Left lobe of liver (tissue), 2 donors: ENCODE measurements around the gene MAP7D1. TPM values are rescaled to one million over a fixed set of nuclear protein-coding genes. Genes with fewer than 3 reads are reported as not detected.

Experiments used
- ATAC-seq: fragments of 200-7000 bp; cut with Tn5 transposase; one replicate; pipeline ENCODE4 v1.9.1; 2020; ENCODE audit warnings: mild to moderate bottlenecking, moderate library complexity
- DNase-seq: peaks from one replicate; pipeline ENCODE4 v3.0.0-alpha.2; 2020; ENCODE audit warnings: low spot score
- total RNA-seq: library from RNA; stranded (reverse); gene quantifications from one replicate; pipeline ENCODE4 v1.2.1, GENCODE V29; 2021
- donor health status: DM: no; HTN: no; CAD: no; lungs with moderate emphysema.
- donor health status: DM: no; HTN: yes; CAD: no.

MAP7D1 gene
- total RNA-seq = 13.3 TPM

GRCh38 chr1:36155408-36156328 is at the start of gene MAP7D1:
MAP7D1 (plus strand) TSS chr1:36156160; CDS start chr1:36156418, 258 bp downstream.
- DNase-seq (peak; percentile 87), ATAC-seq (peak; percentile 87)

- DNase-seq (no peak), ATAC-seq (no peak)
These were observed 49.7 kb upstream of the MAP7D1 start for GRCh38 chr1:36106269-36106668.

DNA sequence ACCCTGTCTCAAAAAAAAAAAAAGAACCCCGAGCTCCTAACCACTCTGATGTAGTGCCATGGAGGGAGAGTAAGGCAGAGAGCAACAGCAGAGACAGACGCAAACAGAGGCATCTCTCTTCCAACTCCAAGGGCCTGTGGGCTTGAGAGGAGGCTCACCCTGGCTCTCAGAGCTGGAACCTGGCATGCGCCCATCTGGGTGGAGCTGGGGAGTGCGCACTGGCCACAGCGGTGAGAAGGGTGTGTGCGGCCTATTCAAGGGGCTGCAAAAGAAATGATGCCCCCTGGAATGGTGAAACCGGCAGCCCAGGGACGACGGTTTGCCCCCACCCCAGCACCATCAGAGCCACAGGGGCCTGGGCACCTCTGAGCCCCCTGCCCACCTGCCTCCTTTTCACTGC is 48.6 kb upstream of the MAP7D1 start:
- DNase-seq (no peak), ATAC-seq (no peak)

DNA sequence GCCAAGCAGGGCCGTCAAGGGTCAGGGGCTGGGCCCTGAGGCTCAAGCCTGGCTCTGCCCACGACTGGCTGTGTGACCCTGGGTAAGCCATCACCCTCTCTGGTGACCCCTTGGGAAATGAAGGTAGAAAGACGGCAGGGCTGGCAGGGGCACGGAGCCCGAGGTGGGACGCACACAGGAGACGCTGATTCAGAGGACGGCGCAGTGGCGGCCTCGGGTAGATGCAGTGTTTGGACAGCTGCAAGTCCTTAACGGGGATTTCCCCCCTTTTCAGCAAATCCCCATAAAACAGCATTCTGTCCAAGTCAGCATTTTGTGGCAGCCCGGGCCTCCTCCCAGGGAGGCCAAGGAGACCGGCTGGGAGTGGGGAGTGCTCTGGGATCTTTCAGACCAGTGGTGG is 47.6 kb upstream of the MAP7D1 start:
- ATAC-seq (no peak), DNase-seq (no peak)

DNA sequence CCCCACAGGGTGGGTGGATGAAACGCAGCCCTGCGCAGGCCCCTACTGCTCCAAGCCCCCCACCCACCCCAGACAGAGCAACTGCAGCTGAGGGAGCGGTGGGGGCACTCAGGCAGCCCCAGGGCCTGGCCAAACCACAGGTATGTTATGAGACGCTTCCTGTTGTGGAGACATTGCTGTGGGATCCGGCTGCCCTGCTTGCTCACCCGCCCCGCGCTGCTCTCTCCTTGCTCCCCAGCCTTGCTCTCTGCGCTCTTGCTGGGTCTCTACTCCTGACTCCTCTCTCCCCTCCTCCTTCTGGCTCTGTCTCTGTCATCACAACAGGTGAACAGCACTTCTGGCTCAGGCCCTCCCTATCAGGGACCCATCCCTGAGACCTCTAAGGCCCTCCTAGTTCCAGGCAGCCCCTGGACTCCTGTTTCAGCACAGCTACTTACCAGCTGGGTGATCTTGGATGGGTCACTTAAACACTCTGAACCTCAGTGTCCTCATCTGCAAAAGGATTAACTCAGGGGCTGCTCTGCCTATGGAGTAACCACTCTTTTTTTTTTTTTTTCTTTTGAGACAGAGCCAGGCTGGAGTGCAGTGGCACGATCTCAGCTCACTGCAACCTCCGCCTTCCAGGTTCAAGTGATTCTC is 46.8 kb upstream of the MAP7D1 start:
- DNase-seq (no peak), ATAC-seq (no peak)

DNA sequence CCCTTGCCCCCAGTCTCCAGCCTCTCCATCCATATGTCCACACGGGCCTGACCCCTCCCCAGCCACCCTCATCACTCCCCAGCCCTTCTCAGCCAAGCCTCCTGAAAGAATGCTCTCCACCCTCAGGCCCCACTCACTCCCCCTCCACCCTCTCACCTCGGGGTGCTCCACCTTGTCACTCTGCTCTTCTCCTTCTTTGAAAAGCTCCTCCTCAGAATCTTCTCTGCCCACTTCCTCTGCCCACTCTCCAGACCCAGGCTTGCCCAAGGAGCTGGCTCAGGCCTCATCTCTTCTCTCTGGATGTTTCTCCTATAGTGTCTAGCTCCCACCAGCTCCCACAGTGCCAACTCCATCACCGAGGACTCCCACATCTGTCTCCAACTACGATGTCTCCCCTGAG is 44.8 kb upstream of the MAP7D1 start:
- ATAC-seq = no peak
- no peak for DNase-seq

- no peak for ATAC-seq
These were observed 43.1 kb upstream of the MAP7D1 start for GRCh38 chr1:36112823-36113222.

GRCh38 chr1:36114371-36114770 is 41.6 kb upstream of the MAP7D1 start:
- no peak for DNase-seq
- no peak for ATAC-seq

More at GRCh38 chr1:36112823-36113222, 43.1 kb upstream of the MAP7D1 start:
- no peak for DNase-seq

DNA sequence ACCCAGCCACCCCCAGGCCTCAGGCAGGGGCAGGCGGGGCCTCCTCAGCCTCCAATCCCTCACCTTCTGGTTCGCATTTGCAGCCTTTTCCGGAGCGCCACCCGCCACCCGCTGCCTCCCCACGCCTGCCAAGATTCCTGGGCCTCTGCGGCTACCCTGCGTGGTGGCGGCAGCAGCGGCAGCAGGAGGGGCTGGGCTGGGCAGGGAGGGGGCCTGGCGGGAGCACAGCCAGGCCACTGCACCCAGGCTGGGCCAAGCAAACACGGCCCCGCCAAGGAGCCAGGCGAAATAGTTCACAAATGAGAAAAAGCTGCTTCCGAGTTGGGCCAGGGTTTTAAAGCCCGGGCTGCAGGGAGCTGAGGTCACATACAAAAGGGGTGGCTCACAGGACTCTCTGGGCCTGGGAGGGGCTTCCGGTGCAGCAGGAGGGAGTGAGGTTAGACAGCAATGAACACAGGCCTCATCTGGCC is 40.7 kb upstream of the MAP7D1 start:
- ATAC-seq = no peak

GRCh38 chr1:36115931-36116330 is 40.0 kb upstream of the MAP7D1 start:
- ATAC-seq = no peak
- no peak for DNase-seq

More for the DNA sequence above, 40.7 kb upstream of the MAP7D1 start:
- no peak for DNase-seq

DNA sequence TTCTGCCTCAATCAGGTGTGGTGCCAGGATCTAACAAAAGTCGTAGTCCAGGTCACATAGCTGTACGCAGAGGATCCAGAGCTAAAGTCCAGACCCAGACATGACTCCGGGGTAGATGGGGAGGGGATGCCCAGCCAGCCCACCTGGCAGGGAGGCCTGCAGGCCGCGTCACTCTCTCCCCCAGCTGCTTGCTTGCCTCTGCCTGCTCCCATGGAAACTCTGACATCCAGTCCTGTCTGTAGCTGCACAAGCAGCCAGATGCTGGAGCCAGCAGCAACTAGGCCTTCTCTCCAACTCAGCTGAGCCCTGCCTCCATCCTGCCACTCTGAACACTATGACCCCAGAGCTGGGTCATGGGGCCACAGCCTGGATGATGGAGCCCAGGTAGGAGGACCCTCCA is 39.1 kb upstream of the MAP7D1 start:
- DNase-seq (no peak), ATAC-seq (no peak)

DNA sequence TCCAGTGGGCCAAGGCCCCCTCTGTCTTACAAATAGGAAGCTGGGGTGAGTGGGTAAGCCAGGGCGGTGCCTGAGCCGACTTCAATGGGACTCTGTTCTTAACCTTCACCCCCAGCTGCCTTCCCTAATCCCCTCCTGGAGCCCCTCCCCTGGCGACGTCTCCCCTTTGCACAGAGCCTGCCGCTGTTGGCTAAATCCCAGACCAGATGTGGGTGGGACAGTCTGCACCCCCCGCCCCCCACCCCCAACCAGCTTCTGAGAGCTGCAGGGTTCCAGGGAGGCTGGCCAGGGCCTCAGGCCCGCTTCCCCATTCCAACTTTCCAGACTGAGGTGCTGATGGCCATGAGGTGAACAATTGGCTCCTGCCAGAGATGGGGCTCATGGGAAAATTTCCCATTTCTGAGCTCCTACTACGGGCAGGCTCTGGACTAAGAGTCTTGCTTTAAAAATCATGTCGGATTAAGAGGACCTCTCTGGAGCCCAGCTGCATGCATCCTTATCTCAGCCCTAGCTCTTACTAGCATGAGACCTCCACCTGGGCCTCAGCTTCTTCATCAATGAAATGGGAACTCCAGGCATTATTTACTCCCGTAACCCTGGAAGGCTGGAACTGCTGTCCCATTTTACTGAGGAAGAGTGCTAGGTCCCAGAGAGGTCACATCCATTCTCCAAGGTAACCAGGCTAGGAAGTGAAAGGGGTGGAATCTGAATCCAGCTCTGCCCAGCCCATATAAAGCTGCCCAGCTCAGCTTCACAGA is 37.3 kb upstream of the MAP7D1 start:
- ATAC-seq (no peak), DNase-seq (no peak)

- DNase-seq = no peak
- no peak for ATAC-seq
These were observed 36.5 kb upstream of the MAP7D1 start for GRCh38 chr1:36119456-36119855.

GRCh38 chr1:36122062-36123030 is 33.6 kb upstream of the MAP7D1 start:
- ATAC-seq (no peak), DNase-seq (no peak)

- no peak for DNase-seq
- peak; percentile 50 for ATAC-seq
These were observed 32.6 kb upstream of the MAP7D1 start for GRCh38 chr1:36123356-36123755.

DNA sequence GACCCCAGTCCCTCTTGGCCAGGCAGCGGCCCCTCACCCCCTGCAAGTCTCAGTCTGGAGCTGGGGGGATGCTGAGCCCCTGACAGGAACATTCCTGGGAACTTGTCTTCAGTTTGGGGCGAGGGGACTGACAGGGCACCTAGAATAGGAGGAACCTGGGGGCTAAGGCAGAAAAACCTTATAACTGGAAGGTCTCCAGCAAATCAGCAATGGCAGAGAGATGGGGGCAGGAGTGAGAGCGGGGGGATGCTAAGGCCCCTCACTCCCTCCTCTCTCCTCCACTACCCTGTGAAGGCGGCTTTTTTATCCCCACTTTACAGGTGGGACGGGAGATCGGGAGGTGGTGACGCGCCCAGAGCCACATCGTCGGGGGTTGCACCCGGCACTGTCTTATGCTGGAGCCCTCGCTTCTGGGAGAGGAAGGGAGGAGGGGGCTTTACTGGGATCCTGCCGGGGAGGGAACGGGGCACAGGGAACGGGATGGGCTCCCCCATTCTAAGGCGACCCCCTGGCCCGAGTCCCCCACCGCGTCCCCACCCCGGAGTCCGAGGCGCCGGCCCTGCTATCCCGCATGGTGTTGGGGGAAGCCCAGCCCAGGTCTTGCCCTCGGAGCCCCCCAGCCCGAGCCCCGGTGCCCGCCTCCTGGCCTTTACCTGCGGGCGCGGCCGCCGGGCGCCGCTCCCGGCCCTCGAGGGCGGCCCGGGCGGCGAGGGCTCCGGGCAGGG is 31.4 kb upstream of the MAP7D1 start:
- DNase-seq (no peak), ATAC-seq (no peak)

DNA sequence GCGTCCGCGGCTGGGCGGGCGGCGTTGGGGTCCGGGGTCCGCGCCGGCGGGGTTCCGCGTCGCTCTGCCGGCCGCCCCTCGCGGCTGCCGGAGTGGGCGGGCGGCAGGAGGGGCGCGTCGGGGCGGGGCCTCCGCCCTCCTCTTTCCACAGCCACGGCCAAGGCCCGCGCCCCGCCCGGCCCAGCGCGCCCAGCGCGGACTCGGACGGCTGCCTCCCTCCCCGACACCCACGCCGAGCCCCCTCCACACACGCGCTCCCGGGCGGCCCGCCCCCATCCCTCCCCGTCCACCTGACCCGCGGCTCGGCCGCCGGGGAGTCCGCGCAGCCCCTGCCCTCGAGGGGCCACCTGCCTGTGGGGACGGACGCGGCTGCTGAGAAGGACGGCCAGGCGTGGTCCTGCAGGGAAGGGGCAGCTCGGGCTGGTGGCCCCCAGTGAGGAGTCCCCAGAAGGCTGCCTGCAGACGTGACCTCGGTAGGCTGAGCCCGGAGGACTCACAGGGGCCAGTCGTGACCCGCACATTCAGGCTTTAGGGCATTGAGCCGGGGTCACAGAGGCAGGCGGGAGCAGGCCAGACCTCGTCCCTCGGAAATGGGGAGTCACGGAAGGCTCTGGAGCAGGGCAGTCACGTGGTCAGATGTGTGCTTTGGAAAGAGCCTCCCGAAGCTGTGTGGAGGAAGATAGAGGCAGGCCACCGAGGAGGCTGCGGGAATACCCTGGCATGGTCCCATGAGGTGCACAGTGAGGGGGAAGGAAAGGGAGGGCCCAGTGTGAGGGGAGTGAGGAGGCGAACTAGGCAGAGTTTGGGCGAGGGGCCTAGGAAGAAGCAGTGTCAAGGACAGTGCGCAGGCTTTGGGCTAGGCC is 30.6 kb upstream of the MAP7D1 start, which contains the start of gene COL8A2:
TSS of gene COL8A2 (minus strand) at position 94 of the 863 bp plus-strand sequence. CDS start 24,980 bp downstream, outside the sequence.
- ATAC-seq = peak; percentile 58
- no peak for DNase-seq

GRCh38 chr1:36126005-36126716 is 29.8 kb upstream of the MAP7D1 start:
- DNase-seq (no peak), ATAC-seq (no peak)
